SU-DHL-6 (cell line): ENCODE data around the gene TAS2R46.

ENCODE experiments used
- EZH2phosphoT487 ChIP-seq: fragments of 200-600 bp; sonication (generic), shearing (Covaris generic); conservative IDR thresholded peaks from 2 replicates; pipeline ENCODE4 v1.6.1; 2018; ENCODE audit warnings: mild to moderate bottlenecking, antibody characterized with exemption, low read length, moderate library complexity, mixed read lengths
- TF ChIP-seq, protein P1 (sequence below): fragments of 200-600 bp; sonication (generic); IDR thresholded peaks from one replicate; pipeline ENCODE4 v1.5.1; 2017; ENCODE audit warnings: antibody characterized with exemption, mild to moderate bottlenecking, low read length, moderate library complexity; ENCODE audit not compliant: insufficient read depth, poor library complexity, severe bottlenecking

DNA sequence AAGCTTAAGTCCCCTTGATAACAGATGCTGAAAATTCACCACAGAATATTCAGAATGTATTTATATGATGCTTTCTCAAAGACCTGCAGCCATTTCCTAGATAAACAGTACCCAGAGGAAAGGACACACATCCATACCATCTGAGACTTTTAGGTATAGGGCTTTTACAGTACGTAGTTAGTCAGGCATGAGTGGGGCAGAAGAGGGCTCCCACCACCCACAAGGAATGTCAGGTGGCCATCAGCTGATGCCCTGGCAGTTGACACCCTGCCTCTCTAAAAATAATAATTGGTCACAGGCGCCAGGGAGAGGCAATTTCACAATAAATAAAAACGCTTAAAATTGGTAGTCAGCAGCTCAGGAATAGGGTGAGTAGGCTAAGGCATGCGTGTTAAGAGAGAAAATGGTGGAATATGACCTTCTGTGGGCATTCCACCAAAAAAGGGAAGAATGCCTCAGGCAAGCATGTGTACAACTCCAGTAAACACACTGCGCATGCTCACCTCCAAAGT, 7.8 kb upstream of the TAS2R46 start:
- TF ChIP-seq, protein P1, sequence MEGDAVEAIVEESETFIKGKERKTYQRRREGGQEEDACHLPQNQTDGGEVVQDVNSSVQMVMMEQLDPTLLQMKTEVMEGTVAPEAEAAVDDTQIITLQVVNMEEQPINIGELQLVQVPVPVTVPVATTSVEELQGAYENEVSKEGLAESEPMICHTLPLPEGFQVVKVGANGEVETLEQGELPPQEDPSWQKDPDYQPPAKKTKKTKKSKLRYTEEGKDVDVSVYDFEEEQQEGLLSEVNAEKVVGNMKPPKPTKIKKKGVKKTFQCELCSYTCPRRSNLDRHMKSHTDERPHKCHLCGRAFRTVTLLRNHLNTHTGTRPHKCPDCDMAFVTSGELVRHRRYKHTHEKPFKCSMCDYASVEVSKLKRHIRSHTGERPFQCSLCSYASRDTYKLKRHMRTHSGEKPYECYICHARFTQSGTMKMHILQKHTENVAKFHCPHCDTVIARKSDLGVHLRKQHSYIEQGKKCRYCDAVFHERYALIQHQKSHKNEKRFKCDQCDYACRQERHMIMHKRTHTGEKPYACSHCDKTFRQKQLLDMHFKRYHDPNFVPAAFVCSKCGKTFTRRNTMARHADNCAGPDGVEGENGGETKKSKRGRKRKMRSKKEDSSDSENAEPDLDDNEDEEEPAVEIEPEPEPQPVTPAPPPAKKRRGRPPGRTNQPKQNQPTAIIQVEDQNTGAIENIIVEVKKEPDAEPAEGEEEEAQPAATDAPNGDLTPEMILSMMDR = no peak
- TF ChIP-seq EZH2phosphoT487 = no peak
